Cardiac fibroblast (primary cell): Measurements from ENCODE around the gene RARB.

Source experiments
- DNase-seq, 2 donors: peaks; one replicate each; pipeline versions ENCODE4 v3.0.0 to v3.0.0-alpha.2; 2010; ENCODE audit warnings: low read depth in 2 of 2
- H3K4me3 ChIP-seq, 2 donors: replicated peaks in 1 of 2; 1 replicate in 1 of 2; 2 replicates in 1 of 2; pipeline ENCODE4 v1.5.1; 2011; ENCODE audit warnings: low read depth in 2 of 2, low read length in 2 of 2, mild to moderate bottlenecking in 2 of 2, moderate library complexity in 1 of 2
- TF ChIP-seq, protein P1 (sequence below): IDR thresholded peaks from one replicate; pipeline ENCODE4 v1.5.1; 2011; ENCODE audit warnings: low read depth, mild to moderate bottlenecking, low read length, inconsistent platforms

Gene RARB

DNA sequence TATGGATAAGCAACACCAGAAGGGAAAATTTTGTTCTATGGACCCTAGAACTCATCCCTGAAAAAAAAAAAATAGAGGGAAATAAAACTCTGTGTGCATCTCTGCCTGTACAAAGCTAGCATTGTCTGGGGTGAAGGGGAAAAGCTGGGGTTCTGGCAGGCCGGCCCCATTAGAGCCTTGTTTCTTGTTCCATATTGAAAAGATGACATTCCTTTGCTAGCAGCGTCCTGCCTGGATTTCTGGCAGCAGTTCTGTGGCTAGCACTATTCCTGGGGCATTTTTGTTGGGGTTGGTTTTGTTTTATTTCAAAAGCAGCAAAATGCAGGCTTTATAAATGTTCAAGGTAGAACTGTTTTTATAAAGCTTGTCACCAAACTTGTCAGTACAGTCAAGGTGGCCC, 45.2 kb downstream of the RARB start:
- no peak overlapping the region for H3K4me3 ChIP-seq
- no peak for DNase-seq
- TF ChIP-seq, protein P1, sequence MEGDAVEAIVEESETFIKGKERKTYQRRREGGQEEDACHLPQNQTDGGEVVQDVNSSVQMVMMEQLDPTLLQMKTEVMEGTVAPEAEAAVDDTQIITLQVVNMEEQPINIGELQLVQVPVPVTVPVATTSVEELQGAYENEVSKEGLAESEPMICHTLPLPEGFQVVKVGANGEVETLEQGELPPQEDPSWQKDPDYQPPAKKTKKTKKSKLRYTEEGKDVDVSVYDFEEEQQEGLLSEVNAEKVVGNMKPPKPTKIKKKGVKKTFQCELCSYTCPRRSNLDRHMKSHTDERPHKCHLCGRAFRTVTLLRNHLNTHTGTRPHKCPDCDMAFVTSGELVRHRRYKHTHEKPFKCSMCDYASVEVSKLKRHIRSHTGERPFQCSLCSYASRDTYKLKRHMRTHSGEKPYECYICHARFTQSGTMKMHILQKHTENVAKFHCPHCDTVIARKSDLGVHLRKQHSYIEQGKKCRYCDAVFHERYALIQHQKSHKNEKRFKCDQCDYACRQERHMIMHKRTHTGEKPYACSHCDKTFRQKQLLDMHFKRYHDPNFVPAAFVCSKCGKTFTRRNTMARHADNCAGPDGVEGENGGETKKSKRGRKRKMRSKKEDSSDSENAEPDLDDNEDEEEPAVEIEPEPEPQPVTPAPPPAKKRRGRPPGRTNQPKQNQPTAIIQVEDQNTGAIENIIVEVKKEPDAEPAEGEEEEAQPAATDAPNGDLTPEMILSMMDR = no peak

DNA sequence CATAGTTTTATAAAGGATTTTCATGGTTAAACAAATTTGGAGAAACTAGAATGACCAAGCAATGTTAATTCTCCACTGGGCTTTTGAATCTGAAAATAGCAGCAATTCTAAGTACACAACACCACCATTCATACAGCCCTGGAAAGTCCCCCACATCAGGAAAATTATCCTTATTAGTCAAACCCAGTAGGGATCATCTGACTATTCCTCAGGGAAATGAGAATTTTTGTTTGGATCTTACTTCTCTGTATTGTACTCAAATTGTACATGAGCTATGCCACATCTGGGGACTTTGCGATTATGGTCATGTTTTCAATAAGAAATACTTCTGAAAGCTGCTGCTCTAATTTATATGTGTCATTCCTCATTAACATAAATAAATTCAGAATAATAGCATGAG, 46.0 kb downstream of the RARB start:
- TF ChIP-seq, protein P1 = no peak
- DNase-seq = peak; percentile 19 to 64
- no peak overlapping the region for H3K4me3 ChIP-seq

DNA sequence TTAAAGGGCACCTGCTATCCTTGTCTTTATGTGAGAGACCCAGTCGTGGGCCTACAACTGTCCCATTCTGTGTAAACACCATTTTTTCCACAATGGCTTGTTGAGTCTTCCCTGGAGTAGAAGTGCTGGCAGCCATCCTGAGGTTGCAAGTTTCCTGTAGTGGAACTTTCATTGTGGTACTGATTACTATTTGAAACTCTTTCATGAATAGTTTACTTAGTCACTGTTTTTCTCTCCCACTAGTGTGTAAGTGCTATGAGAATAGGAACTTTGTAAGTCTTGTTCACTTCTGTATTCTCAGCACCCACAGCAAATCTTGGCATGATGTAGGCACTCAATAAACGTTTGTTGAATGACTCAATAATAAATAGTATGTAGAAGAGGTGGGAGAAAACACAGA, 48.6 kb downstream of the RARB start:
- no peak overlapping the region for H3K4me3 ChIP-seq
- TF ChIP-seq, protein P1 = no peak
- peak; percentile 46 to 56 for DNase-seq

DNA sequence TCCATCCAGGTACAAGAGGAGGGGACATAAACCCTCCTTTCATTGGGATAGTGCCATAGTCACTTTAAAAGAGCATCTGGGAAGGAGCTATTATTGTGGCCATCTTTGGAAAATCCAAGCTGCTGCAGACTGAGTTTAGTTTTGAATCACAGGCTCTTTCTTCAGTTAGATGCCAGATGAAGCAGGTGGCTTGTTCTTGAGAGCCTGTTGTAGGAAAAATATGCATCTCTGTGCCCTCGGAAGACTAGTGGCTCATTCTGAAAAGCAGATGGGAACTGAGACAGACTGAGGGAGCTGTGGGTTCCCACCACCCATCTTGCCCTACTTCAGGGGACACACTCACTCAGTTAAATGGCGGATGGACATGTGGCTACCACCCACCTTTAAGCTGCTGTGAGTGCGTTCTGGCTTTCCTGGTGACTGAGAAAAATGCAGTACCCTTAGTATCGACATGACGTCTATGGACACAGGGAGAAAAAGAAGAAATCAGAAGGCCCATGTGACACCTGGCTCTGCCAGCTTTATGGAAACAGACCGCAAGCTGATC, 50.2 kb downstream of the RARB start:
- no peak for DNase-seq
- TF ChIP-seq, protein P1 = no peak
- no peak overlapping the region for H3K4me3 ChIP-seq

DNA sequence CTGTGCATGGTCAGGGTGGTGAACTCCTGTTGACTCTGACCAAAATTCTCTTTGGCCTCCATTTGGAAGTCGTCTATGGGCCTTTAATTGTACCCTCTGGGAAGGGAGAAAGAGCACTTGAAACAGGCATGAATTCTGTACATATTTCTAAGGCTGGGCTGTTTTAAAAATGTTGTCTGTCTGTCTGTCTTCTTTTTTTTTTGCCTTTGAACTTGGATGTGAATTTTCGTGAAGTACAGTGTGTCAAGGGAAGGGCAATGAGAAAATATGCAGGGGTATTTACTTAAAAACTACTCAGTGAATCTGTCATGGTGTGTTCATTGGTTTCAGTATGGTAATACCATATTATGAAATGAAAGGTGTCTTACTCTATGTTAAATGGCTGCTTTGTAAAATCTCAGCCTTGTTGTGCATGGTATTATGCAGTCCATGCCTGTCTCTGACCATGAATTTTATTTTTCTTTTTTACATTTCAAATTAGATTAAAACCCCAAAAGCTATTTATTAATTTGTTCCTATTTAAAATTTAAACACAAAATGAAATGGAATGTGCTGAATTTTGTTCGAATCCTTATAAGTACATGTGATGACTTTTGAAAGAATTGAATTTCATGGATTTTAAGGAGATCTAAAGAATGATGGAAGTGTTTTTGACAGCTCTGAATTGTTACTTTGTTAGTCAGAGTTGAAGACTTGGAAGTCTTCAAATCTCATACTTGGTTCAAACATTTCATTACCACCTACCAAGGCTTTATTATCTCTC, 51.1 kb downstream of the RARB start:
- H3K4me3 ChIP-seq = no peak overlapping the region
- TF ChIP-seq, protein P1 = no peak
- DNase-seq = no peak

DNA sequence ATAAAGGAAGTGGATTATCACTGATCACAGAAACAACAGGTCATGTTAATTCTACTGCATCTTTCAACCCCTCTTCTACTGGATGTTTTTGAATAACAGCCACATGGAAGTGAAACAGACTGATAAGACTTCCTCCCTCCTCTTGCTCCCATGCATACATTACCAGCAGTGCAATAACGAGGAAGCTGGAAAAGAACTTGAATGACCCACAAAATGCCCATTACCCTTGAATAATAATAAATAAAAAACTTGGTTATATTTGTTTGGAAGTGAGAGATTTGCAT, 51.6 kb downstream of the RARB start:
- DNase-seq = peak in 1 of 2 donors; percentile 31
- H3K4me3 ChIP-seq = no peak overlapping the region
- TF ChIP-seq, protein P1 = no peak

DNA sequence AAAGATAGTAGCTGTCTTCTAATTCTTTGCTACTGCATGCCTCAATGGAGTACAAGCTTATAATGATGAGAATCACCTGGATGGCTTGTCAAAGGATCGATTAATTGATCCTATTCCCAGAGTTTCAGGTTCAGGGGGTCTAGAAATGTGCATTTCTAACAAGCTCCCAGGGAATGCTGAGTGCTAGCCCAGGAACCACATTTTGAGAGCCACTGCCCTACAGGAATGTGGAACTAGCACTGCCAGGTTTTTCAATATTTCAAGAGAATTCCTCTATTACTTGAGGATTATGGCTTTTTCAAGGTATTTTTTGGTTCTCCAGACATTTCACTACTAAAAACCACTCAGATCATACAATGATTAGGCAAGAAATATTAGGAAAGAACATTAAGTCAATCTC, 52.7 kb downstream of the RARB start:
- H3K4me3 ChIP-seq = no peak overlapping the region
- TF ChIP-seq, protein P1 = no peak
- DNase-seq = no peak
